ENCODE data around the gene PLIN5.
A peak's percentile ranks its signal among the peaks of the same experiment; 100 is the strongest.

The PLIN5 gene

DNA sequence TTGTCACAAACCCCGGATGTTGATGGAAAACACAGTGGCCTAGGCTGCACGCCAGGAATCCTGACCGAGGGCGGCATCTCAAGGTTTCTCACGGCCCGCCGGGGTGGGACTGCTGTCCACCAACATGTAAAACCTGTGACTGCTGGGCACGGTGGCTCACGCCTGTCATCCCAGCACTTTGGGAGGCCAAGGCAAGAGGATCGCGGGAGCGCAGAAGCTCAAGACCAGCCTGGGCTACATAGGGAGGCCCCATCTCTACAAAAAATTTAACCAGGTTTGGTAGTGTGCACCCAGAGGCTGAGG lies 27.9 kb downstream of the PLIN5 start:
- DNase-seq (ENCODE audit: extremely low read depth, low read depth): no peak
- TF ChIP-seq, protein P1, sequence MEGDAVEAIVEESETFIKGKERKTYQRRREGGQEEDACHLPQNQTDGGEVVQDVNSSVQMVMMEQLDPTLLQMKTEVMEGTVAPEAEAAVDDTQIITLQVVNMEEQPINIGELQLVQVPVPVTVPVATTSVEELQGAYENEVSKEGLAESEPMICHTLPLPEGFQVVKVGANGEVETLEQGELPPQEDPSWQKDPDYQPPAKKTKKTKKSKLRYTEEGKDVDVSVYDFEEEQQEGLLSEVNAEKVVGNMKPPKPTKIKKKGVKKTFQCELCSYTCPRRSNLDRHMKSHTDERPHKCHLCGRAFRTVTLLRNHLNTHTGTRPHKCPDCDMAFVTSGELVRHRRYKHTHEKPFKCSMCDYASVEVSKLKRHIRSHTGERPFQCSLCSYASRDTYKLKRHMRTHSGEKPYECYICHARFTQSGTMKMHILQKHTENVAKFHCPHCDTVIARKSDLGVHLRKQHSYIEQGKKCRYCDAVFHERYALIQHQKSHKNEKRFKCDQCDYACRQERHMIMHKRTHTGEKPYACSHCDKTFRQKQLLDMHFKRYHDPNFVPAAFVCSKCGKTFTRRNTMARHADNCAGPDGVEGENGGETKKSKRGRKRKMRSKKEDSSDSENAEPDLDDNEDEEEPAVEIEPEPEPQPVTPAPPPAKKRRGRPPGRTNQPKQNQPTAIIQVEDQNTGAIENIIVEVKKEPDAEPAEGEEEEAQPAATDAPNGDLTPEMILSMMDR (IDR thresholded peaks at IDR 0.05; ENCODE audit: low read depth, low read length, missing control alignments): no peak
- H3K4me3 ChIP-seq (replicated peaks; ENCODE audit: low read depth, low read length): no peak overlapping the region

GRCh38 chr19:4506449-4507149 lies 28.4 kb downstream of the PLIN5 start:
- no peak overlapping the region for H3K4me3 ChIP-seq (replicated peaks; ENCODE audit: low read depth, low read length)
- DNase-seq (ENCODE audit: extremely low read depth, low read depth): peak; percentile 45

GRCh38 chr19:4505570-4506448 lies 29.2 kb downstream of the PLIN5 start:
- no peak for DNase-seq (ENCODE audit: extremely low read depth, low read depth)
- TF ChIP-seq, protein P1 (IDR thresholded peaks at IDR 0.05; ENCODE audit: low read depth, low read length, missing control alignments): no peak
- no peak overlapping the region for H3K4me3 ChIP-seq (replicated peaks; ENCODE audit: low read depth, low read length)

More at GRCh38 chr19:4506449-4507149, 28.4 kb downstream of the PLIN5 start:
- TF ChIP-seq, protein P1 (IDR thresholded peaks at IDR 0.05; ENCODE audit: low read depth, low read length, missing control alignments): no peak

DNA sequence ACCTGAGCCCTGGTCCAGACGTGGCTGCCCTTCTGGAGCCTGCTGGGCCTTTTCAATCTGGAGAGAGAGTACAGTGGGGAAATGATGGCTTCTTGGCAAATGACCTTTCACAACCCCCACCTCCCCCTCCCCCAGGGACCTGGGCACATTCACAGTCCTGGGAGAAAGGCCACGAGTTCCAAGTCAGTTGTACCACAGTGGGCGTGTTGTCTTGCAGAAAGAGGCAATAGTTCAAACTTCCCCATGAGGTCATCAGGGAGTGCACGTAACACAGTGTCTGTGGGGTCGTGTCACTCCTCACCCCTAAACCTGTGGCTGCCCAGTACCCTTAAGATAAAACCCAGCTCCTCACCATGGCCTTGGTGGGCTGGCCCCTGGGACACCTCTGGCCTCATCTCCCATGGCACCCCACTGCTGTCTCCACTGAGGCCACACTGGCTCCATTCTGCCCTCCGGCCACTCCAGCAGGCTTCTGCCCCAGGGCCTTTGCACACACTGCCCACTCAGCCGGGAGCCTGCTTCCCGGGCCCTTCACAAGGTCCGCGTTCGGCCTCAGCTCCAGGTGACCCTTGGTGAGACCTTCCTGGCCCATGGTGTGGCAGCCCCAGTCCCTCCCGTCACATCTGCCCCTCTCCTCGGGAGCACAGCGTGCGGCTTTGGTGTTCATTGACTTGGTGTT lies 30.0 kb downstream of the PLIN5 start:
- no peak overlapping the region for H3K4me3 ChIP-seq (replicated peaks; ENCODE audit: low read depth, low read length)
- TF ChIP-seq, protein P1 (IDR thresholded peaks at IDR 0.05; ENCODE audit: low read depth, low read length, missing control alignments): no peak
- DNase-seq (ENCODE audit: extremely low read depth, low read depth): no peak

DNA sequence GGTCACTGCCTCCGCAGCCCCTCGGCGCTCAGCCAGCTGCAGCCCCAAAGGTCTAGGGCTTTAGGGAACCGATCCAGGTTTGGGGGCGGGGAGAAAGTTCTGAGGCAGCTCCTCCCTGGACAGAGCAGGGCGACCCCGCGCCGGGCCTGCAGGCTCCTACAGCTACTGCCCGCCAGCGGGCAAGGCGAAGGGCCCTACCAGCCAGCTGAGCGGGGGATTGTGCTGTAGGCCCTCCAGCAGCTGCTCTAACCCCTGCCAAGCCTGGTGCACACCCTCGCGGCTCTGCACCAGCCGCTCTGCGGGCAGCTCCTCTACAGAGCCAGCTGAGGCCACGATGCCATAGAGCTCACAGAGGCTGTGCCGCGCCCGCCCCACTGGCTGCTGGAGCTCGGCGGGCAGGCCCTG lies 30.7 kb downstream of the PLIN5 start:
- no peak overlapping the region for H3K4me3 ChIP-seq (replicated peaks; ENCODE audit: low read depth, low read length)
- no peak for DNase-seq (ENCODE audit: extremely low read depth, low read depth)
- TF ChIP-seq, protein P1 (IDR thresholded peaks at IDR 0.05; ENCODE audit: low read depth, low read length, missing control alignments): no peak

GRCh38 chr19:4503825-4504170 lies 31.2 kb downstream of the PLIN5 start:
- H3K4me3 ChIP-seq (replicated peaks; ENCODE audit: low read depth, low read length): no peak overlapping the region
- TF ChIP-seq, protein P1 (IDR thresholded peaks at IDR 0.05; ENCODE audit: low read depth, low read length, missing control alignments): no peak
- DNase-seq (ENCODE audit: extremely low read depth, low read depth): no peak

All from HFF-Myc (cell line).